ENCODE data around the gene TNXB. TPM values are rescaled to one million over a fixed set of nuclear protein-coding genes. Genes with fewer than 3 reads are reported as not detected.
"Not testable (repeated sequence)": the region's sequence is repeated elsewhere in the genome, so short reads cannot be mapped to it uniquely, and the experiment has no call there.

Gene TNXB
- total RNA-seq, 1 donor from 2014 or later = 4.5 TPM

DNA sequence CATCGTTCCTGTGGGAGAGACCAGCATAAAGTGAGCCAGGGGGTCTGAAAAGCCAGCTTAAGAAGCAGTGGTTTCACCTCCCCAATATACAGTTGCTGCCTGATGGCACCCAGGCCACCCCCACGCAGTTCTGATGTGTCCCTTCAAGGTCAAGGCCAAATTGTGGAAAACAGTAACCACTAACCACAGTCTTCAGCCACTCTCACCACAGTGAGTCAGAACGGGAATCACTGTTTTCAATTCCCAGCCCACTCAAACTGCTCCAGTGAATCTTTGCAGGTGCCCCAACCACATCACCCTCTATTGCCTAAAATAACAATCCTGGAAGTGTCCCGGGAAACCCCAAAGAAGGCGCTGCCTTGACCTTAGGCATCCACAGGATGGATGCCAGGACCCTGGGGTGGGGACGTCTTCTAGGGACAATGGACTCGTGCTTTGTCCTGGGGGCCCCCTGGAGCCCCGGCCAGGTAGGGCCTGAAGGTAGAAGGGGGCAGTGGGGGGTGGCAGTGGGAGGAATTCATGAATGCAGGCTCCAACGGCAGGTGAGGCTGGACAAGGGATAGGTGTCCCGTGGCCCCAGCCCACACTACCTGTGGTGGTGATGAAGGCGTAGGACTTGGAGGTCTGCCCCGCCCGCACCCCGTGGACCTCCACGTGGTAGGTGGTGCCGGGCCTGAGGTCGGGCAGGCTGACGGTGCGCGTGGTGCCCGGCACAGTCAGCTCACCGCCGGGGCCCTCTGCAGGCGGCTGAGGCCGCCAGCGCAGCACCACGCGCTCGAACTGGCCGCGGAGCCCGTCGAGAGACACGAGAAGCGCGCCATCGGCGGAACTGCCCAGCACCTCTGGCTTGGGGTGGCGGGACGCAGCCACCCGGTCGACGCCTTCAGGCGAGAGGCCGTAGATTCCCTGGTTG lies 22.2 kb downstream of the TNXB start:
- no peak for FAIRE-seq
- DNase-seq (ENCODE audit: low spot score in 2 of 2) = peak in 1 of 2 donors; percentile 60

DNA sequence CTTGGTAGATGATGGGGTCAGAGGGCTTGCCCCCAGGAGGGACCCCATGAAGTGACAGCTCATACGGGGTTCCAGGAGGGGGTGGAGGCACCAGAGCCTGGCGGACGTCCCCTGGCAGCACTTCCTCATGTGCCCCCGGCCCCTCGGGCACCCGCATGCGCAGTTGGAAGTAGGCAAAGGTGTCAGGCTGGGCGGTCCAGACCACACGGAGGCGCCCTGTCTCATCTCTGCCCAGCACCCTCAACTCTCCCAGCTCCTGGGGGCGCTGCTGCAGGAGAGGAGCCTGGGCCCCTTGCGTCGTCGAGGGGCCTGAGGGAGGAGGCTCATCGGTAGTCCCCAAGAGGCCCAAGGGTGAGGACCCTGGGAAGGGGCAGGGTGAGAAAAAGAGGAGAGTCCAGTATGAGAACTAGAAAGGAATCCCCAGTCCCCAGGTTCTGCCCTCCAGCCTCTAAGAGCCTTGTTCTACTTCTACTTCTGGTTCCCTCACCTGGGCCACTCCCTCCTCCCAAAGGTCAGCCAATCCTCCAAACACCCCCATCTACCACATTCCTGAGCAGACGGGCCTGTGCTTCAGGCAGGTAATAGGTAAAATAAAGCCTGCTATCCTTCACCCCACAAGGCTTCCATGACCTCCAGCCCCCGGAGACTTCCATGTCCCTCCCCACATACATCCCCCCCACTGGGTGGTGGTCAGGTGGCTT lies 23.2 kb downstream of the TNXB start:
- no peak for DNase-seq (ENCODE audit: low spot score in 2 of 2)
- no peak for FAIRE-seq

DNA sequence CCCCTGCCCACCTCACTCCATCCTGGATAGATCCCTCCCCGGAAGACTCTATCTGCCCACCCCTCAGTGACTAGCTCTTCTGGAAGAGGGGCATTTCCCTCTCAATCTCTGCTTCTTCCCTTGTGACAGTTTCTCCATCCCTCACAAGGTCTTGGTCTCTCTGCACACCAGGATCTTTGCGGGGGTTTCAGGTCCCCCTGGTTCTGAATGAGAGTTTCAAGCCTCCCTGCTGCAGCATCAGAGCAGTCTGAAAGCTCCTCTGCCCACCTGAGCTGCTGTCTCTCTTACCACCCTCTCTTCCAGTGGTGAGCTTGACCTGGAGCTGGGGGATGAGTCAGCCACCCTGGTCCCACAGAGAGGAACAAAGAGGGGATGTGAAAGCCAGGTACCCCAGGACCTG lies 24.4 kb downstream of the TNXB start:
- DNase-seq (ENCODE audit: low spot score in 2 of 2) (no peak), FAIRE-seq (no peak)

DNA sequence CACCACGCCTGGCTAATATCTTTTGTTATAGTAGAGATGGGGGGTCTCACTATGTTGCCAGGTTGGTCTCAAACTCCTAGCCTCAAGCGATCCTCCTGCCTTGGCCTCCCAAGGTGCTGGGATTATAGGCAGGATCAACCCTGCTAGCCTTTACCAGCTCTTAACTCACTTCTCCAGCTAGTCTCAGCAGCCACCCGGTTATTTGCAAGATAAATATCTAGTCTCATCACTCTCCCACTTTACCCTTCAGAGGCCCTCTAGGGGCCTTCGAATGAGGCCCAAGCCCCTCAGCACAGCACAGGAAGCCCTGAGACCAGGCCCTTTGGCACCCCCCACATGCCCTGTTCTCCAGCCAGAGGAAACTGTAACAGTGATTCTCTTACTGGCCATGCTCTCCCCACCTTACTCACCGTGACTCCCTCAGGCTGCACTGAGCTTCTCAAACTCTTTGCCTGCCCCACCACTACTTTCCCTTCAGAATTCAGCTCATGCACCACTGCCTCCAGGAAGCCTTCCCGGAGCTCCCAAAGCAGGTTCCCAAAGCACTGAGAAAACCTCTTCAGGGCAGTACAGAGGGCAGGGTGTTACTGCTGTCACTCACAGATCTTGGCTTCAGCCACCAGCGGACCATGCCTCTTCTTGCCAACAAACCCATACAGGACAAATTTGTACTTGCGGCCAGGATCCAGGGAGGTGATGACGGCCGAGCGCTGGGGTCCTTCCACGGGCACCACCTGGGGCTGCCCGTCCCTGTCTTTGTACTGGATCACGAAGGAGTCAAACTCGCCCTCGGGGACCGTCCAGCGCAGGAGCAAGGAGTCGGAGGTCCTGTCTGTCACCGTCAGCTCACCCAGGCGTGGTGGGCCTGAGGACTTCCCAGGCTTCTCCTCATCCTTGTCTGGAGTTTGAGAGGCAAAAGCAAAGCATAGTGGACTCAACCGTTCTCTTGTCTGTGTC lies 25.0 kb downstream of the TNXB start:
- no peak for DNase-seq (ENCODE audit: low spot score in 2 of 2)

DNA sequence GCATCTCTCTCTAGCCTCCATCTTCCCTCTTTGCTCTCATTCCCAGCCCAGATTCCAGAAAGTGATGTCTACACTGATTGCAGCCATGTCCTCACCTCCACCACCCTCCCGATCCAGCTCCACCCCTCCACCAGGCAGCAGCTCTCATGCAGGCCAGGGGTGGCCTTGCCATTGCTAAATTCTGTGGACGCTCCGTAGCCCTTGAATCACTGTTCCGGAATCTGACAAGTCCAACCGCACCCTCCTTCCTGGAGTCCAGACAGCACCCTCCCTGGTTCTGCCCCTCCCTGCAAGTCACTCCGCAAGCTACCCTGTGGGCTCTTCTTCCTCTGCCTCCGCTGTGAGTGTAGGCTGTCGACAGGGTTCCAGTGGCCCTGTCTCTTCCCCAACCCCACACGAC lies 26.2 kb downstream of the TNXB start:
- no peak for FAIRE-seq
- DNase-seq (ENCODE audit: low spot score in 2 of 2) = no peak

More for the DNA sequence above, 25.0 kb downstream of the TNXB start:
- no peak for FAIRE-seq

DNA sequence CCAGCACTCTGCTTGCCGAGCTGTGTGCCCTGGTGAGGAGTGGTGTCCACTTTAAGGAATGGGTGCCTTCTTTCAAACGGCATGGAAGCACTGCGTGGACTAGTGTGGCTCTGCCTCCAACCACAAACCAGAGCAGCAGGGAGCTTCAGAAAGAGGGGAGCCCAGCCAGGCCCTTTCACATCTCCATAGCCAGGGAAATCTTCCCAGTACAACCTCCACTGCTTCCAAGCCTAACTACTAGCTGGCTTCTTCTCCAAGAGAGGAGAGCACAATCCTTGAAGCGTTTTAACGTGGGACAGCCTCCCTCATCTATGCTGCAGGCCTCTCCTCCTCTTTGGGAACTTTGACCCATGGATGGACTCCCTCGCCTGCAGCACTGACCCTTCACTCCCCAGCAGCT lies 26.7 kb downstream of the TNXB start:
- no peak for DNase-seq (ENCODE audit: low spot score in 2 of 2)
- FAIRE-seq = no peak

DNA sequence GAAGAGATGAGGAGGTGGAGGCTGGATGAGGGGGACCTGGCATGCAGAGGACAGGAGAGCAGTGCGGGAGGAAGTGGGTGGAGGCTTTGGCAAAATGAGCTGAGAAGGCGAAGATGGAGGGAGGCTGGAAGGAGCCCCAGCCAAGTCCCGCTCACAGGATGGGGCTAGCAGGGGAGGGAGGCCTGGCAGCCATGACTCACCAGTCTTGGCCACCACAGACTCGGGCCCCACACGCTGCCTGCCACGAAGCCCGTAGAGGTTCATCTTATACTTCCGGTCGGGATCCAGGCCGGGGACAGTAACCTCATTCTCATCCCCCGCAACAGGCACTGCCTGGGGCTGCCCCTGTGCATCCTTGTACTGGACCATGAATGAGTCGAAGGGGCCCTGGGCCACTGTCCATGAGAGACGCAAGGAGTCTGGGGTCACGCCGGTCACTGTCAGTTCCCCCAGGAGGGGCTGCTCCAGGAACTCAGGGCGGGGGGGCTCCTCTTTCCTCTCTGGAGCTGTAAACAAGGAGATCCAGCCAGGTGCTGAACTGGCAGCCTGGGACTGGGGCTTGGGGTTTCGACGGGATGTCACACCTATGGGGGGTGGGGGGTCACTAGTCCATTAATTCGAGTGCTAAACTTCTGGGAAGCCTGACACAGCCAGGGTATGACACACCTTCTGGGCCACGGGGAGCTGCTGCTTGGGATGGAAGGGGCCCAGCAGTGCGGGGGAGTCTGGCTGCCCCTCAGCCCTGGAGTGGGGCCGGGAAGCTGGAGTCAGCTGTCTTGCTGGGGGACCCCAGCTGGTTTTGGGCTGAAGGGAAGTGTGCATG lies 27.8 kb downstream of the TNXB start:
- DNase-seq (ENCODE audit: low spot score in 2 of 2) = peak in 1 of 2 donors; percentile 61
- no peak for FAIRE-seq

DNA sequence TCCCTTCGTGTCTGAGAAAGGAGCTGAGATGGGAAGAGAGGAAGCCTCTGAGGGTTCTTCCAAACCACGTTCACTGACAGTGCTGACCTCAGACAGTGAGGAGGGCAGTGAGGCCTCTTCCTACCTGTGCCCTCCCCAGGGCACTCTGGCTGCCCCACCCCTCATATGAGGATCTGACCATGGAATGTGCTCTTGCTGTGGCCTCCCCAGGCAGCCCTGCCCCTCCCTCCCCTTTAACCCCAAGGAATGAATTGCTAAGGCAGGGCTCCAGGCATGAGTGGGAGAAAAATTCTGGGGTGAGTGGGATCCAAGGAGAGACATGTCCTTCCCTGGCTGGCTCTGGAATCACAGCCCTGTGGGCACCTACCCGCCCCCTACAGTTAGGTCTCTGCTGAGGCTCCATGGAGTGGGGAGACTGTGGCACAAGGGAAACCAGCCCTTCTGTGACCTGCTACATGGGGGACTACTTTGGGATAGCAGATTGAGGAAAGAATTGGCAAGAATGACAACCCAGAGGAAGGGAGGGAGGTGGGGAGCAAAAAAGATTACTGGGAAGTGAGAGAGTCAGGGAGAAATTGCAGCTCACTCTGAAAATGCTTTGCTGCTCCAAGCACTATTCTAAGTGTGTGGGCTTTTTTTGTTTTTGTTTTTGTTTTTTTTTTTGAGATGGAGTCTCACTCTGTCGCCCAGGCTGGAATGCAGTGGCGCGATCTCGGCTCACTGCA lies 29.4 kb downstream of the TNXB start:
- DNase-seq (ENCODE audit: low spot score in 2 of 2) (no peak), FAIRE-seq (no peak)

DNA sequence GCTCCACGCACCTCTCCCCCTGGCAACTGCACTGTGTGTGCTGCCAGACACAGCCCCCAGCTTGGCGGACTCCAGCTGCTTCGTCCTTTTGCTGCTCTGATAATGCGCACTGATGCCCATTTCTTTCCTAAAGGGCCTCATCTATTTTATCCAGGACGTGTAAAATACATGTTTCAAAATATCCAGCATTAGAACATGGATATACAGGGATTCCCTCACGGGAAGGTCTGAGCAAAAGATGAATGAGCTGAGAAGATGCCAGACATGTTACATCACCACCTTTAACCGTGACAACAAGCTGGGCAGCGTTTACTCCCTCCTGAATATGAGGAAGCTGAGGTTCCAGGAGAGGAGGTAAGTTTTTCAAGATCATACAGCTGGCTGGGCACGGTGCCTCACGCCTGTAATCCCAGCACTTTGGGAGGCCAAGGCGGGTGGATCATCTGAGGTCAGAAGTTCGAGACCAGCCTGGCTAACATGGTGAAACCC lies 32.8 kb downstream of the TNXB start:
- DNase-seq (ENCODE audit: low spot score in 2 of 2) = no peak
- FAIRE-seq = no peak

DNA sequence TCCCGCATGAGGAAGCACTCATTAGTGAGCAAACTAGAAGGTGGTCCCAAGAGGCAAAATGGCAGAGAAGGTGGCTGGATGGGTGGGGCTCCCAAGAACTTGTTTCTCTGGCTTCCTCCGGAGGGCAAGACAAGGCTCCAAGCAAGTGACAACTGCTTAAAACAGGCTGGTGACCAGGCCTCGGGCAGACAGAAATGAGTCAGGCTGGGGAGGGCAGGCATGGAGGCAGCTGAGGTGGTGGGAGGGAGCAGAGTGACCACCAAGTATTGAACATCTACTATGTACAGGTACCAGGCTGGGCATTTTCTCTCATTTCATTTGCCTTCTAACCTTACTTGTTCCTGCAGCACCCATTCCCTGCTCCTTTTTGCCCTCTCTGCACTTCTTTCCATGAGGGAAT lies 33.4 kb downstream of the TNXB start:
- no peak for DNase-seq (ENCODE audit: low spot score in 2 of 2)
- FAIRE-seq = no peak

DNA sequence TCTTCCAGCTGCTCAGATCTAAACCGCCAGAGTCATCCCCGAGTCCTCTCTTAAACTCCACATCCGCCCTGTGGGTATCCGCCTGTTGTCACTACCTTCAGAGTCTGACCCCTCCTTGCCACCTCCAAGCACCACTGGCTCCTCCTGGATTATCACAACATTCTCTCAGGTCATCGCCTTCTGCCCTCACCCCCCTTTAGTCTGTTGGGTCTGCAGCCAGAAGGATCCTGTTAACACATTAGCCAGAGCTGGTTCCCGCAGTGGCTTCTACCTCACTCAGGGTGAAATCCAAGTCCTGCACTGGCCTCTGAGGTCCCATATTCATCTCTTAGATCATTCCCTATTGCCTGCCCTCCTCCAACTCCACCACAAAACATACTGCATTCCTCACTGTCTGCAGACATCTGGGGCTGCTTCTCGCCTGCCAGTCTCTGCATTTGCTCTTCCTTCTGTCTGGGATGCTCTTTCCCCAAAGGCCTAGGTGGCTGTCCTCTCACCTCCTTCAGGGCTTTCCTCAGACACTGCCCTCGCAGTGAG lies 34.1 kb downstream of the TNXB start:
- FAIRE-seq (no peak), DNase-seq (ENCODE audit: low spot score in 2 of 2) (no peak)

DNA sequence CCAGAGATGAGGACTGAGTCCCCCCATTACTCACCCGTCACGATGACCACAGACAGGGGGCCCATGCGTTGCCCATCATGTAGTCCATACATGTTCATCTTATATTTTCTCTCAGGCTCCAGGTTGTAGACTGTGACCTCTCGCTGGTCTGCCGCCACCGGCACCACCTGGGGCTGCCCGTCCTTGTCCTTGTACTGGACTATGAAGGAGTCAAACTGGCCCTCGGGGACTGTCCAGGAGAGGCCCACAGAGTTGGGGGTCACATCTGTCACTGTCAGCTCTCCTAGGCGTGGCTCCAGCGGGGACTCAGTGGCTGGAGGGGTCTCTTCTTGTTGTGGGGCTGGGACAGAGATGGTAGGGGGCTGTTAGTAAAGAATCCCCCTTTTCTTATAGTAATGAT lies 35.5 kb downstream of the TNXB start:
- FAIRE-seq (no peak), DNase-seq (ENCODE audit: low spot score in 2 of 2) (no peak)

DNA sequence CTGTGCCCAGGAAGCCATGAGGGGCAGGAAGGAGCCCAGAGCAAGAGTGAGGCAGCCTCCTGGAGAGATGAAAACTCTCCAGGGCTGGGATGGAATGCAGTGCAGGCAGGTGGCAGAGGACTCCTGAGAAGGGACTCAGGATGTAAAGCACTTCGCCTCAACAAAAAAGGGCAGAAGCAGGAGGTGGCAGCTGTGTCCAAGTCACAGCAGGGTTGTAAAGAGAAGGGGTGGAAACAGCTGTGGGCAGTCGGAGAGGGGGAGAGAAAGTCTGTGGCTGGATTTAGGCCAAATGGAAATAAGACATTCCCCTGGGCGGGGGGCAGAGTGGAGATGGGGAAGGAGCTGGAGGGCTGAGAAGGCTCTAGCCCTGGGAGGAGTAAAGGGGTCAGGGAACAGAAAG lies 36.0 kb downstream of the TNXB start:
- FAIRE-seq (no peak), DNase-seq (ENCODE audit: low spot score in 2 of 2) (no peak)

DNA sequence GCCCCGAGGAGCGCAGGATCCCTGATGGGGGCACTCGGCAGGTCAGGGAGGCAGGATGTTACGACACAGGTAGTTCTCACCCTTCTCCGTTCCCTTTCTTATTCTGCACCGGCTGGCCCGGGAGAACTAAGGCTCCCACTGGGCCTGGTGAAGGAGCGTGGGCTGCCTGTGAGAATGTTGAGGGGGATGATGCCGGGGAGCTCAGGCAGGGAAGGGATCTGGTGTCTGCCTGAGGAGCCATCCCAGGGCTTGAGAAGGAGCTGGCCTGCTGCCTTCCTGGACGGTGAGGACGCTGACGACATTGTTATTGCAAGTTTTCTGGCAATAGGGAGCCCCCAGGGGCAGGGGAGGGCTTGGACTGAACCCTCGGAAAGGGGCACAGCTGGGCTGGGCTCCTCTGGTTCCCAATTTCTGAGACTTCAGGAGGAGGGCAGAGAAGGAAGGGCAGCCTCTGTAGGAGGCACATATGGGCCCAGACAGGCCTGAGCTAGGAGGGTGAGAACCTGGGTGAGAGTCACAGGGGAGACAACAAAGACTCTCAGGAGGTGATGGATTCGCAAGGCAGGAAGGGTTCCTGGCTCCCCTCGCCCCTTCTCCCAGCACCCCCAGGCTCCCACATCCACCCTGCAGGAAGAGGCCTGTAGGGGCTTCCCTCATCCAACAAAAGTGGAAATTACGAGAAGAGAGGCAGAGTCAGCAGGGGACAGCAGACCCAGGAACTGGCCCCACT lies 38.2 kb downstream of the TNXB start:
- no peak for FAIRE-seq
- DNase-seq (ENCODE audit: low spot score in 2 of 2) = no peak

DNA sequence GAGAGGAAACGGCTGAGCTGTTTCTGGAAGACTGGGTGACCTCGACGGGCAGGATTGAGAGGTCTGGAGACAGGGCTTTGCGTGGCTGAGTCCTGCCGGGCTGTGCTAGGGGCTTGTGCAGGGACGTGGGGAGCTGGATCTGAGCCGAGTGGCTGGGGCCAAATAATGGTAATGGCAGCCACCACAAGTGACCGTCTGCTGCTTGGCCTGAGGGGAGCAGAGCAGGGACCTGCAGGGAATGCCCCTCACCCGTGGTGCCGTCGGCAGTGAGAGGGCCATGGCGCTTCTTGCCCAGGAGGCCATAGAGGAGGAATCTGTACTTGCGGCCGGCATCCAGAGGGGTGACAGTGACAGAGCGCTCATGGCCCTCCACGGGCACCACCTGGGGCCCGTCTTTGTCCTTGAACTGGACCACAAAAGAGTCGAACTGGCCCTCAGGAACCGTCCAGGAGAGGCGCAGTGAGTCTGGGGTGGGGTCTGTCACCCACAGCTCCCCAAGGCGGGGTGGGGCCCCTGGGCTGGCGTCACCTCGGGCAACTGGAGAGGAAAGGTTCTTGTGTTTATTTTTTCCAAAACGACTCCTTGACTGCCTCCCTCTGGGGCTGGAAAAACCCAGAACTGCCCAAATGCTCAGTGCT lies 39.1 kb downstream of the TNXB start:
- no peak for FAIRE-seq
- no peak for DNase-seq (ENCODE audit: low spot score in 2 of 2)

DNA sequence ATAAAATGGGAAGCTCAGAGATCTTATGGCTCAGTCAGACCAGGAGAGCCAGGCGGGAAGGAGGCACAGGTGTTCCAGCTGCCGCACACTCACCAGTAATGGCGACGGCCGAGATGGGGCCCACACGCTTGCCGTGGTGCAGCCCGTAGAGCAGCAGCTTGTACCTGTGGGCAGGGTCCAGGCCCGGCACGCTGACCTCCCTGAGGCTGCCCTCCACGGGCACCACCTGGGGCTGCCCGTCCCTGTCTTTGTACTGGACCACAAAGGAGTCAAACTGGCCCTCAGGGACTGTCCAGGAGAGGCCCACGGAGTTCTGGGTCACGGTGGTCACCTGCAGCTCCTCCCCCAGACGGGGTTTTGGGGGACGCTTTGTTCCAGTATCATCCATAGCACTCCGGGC lies 39.7 kb downstream of the TNXB start:
- FAIRE-seq = no peak
- no peak for DNase-seq (ENCODE audit: low spot score in 2 of 2)

DNA sequence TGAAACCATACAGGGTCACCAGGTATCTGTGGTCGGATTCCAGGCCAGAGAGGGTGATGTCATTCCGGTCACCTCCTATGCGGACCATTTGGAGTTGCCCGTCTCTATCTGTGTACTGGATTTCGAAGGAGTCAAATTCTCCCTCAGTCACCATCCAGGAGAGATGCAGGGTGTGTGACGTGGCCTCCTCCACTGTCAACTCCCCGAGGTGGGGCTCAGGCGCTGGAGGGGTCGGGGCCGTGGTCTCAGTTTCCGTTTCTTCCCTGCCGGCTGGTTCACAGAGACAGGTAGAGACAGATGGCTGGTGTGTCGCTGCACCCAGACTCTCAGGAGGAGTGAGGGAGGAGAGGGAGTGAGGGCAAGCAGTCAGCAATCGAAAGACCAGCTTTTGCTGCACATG lies 40.3 kb downstream of the TNXB start:
- FAIRE-seq (no peak), DNase-seq (ENCODE audit: low spot score in 2 of 2) (no peak)

DNA sequence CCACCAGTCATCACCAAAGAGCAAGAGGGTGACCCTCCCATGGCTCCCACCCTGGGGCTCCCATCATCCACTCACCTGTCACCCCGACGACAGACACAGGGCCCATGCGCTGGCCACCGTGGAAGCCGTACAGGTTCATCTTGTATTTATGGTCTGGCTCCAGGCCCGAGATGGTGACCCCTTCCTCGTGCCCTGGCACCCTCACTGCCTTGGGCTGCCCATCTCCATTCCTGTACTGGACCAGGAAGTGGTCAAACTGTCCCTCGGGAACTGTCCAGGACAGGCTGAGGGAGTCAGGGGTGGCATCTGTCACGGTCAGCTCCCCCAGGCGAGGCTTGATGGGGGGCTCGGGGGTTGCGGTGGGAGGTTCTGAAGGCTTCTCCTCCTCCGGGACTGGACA lies 40.8 kb downstream of the TNXB start:
- FAIRE-seq; DNase-seq (ENCODE audit: low spot score in 2 of 2): not testable (repeated sequence)

Data from frontal cortex (tissue), 4 donors.